Erythroblast (primary cell): ENCODE results near the gene ZC3HAV1L.
"Not testable (repeated sequence)": the region's sequence is repeated elsewhere in the genome, so short reads cannot be mapped to it uniquely, and the experiment has no call there.

Experiments
- DNase-seq, 2 experiments: peaks; one replicate each; lab custom pipeline; 2025; lab: John Stamatoyannopoulos, UW
- GATA1 ChIP-seq: IDR thresholded peaks from 2 replicates; pipeline ENCODE4 v1.6.1; 2011; ENCODE audit warnings: low read depth, mild to moderate bottlenecking, control low read depth, low read length, moderate library complexity
- POLR2A ChIP-seq: IDR thresholded peaks from 2 replicates; pipeline ENCODE4 v1.6.1; 2011; ENCODE audit warnings: mild to moderate bottlenecking, low read length

ZC3HAV1L gene

DNA sequence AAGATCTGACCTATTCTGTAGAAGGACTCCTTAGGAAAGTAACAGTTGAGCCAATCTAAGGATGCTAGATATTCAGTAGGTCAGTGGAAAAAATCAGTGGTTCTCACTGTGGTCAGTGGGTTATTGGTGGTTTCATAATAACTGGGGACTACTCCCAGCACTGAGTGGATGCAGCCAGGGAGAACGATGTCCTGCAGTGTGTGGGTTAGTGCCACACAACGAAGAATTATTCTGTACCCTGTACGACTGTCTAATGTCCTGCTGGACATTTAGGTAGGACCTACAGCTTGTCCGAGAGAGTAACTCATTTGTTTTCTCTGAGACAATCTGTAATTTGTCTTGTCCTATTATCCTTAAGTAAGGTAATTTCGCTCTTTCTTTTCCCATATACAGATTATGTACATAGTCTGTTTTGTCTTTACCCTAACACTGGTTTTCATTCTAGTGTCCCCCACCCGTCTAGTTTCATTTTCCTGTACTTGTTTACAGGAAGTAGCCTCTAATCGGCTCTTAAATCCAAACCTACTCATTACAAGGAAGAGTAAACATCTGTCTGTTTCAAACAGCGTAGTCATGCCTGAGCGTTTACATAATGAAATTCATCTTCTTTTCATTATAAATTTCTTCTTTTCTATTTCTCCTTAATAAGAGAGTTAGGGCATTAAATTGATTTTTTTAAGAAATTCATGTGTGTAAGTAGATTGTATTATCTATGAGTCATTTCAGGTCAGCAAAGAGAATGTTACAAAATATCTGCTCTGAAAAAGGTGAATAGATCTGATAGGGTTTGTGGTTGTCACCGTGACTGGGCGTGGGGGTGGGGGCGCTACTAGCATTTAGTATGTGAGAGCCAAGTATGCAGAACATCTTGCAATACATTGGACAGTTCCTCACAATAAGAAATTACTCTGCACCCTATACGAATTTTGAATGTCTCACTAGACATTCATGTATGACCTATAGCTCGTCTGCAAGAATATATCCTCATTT lies 8.3 kb upstream of the ZC3HAV1L start:
- peak; percentile 94 for DNase-seq
- TF ChIP-seq GATA1: no peak
- no peak for TF ChIP-seq POLR2A

DNA sequence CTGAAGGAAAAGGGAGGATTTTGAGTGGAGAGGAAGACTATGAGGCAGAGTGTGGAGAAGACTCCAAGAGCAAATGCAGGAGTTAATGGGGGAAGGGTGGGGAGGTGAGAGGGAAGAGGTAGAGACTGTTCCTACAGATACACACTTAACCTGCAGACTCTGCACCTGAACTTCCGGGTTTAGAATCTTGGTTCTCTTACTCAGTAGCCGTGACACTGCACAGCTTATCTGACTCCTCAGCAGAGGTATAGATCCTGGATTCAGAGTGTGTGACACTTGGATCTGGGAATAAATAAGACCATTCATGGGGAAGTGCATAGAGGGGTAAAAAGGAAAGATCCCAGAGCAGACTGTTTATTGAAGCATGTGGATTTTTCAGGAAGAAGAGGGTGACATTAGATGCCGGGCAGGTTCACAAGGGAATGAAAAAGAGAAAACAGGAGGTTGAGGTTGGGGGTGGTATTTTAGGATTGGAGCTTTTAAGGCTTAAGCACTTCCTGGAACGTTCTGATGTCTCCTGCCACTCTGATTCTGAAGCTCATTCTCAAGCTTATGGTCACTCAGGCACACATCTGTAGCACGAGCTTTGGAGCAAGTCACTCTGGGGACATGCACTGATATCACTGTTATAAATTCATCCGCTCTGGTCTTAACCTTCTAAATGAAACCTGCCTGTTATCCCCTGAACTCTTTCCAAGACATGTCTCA lies 5.7 kb upstream of the ZC3HAV1L start:
- peak in 1 of 2 experiments; percentile 44 for DNase-seq
- TF ChIP-seq POLR2A: no peak
- TF ChIP-seq GATA1: no peak

DNA sequence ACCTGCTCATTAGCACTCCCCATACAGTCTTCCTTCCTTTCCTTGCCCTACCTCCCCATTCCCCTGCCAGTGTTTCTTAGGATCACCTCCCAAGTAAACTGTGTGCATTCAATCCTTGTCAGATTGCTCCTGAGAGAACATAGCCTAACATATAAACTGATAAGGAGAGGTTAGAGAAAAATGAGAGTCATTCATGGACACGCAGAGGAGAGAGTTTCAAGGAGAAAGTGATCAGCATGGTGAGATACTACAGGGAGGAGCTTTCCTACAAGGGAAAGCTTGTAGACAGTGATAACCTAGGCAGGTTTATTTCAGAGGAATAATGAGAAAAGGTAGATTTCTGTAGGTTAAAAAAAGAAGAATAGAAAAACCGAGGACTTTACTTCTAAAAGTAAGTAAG lies 2.8 kb upstream of the ZC3HAV1L start:
- peak in 1 of 2 experiments; percentile 34 for DNase-seq
- TF ChIP-seq POLR2A (no peak), GATA1 (no peak)

DNA sequence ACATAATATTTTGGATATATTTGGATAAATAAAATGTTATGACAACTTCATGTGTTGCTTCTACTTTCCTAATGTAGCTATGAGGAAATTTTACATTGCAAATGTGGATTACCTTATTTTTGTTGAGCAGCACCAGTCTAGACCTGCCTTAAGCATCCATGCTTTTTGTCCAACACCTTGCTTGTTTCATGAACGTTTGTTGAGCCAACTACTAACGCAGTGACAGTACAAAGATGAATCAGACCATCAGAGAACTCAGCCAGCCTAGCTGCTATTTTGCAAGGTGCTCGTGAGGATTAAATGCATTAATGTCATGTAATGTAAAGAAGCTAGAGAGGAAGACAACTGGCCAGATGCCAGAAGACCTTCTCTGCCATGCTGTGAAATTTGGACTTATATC lies 1.1 kb upstream of the ZC3HAV1L start:
- peak in 1 of 2 experiments; percentile 25 for DNase-seq
- TF ChIP-seq POLR2A: no peak
- no peak for TF ChIP-seq GATA1

DNA sequence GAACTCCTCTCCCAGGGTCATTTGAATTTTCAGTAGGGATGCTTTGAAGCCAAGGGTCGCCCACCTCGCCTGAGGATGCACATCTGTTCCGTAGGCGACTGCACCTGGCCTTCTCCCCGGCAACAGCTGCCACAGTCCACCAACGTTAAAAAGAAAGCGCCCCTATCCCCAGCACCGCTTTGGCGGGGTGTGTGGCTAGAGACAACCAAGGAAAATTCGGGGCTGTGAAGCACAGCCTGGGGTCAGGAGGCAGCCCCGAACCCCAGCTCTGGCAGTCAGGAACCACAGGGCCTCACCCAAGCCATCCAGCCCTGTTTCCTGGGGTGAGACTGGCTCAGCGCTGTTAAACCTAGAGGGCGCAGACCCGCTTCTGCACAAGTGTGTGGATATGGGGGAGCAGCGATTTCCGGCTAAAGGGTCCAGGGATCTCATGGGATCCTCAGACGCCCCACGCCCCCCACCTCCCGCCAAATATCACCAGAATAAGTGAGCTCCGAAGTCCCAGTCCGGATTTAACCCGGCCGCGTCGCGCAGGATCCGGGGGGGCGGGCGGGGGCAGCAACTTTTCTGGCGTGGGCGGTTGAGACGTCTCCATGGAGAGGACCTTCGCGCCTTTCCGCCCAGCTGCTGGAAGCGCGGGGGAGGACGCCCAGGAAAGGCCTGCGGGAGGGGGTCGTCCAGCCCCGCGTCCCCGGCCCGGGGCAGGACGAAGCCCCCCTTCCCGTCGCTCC lies 822 bp downstream of the ZC3HAV1L start:
- DNase-seq: peak; percentile 57 to 61
- TF ChIP-seq GATA1 (no peak), POLR2A (no peak)

DNA sequence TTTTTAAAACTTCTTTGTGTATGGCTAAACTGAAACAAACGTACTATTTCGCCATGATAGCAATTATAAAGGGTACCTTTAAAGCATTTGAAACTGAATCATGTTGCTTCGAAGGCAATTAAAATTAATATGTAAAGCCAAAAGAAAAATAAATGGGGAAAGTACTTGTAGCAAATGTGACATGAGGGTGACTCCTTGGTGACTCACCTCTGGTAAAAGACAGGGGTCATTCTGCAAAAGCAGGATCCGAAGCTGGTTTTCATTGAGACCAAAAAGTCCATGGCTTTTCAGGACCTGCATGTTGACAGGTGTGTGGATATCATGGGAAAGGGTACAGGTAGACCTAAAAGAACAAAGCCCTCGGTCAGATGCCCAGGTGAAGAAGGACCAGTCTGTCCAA lies 1.5 kb downstream of the ZC3HAV1L start:
- TF ChIP-seq GATA1 (no peak), POLR2A (no peak)
- no peak for DNase-seq

DNA sequence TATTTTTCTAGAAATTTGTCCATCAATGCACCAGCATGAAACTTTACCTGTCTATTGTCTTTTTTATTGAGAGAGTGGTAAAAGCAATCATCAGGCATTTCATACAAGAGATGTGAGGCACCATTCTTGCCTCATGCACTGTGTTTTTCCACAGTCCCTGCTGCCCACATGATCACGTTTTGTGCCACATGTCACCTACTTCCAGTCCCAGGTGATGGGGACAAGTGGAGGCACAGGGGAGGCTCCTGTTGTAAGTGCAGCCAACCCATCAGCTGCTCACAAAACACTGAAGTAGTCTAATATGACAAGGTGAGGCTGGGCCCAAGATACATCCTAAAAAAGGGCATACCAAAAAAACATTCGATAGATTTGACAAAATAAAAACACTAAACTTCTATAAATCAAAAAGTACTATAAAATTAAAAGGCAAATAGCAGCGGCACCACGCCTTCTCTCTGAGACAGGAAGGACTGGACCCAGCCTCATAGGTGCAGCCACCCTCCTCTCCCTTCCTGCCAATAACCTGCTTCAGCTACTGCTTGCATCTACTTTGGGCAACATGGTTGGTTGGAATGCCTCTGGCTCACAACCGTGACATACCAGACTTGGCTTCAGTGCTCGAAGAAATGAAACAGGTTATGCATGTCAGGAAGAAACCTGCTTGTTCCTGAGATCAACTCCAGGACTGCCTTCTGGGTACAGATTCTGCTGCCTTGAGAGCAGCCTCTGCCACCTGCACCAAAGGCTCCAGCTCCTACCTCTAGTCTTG lies 2.3 kb downstream of the ZC3HAV1L start:
- no peak for TF ChIP-seq GATA1
- no peak for TF ChIP-seq POLR2A
- DNase-seq: no peak

DNA sequence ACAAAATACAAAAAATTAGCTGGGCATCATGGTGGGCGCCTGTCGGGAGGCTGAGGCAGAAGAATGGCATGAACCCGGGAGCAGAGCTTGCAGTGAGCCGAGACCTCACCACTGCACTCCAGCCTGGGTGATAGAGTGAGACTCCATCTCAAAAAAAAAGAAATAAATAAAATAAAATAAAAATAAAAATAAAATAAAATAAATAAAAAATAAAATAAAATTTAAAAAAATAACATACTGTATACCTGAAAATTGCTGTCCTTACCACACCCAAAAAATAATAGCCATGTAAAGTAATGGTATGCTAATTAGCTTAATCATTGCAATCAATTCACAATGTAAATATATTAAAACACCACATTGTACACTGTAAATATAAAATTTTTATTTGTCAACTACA lies 3.4 kb downstream of the ZC3HAV1L start:
- DNase-seq: no peak
- TF ChIP-seq GATA1 (no peak), POLR2A (no peak)

DNA sequence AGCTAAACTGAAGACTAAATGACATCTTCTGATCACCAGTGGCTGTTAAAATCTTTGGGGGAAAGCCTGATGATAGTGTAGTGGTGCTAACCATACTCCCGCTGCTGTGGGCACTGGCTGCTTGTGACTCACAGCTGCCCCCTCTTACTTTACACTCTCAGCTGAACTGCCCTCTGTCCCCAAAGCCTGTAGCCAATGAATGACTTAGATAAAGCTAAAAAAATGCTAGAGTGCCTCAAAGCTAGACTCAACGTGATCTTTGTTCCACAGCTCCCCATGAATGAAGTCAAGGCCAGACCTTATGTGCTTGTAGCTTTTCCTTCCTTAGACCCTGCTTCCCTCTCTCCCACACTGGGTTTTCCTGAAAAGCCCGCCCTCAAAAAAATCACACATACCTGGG lies 6.5 kb downstream of the ZC3HAV1L start:
- no peak for TF ChIP-seq GATA1
- no peak for TF ChIP-seq POLR2A
- DNase-seq: no peak

DNA sequence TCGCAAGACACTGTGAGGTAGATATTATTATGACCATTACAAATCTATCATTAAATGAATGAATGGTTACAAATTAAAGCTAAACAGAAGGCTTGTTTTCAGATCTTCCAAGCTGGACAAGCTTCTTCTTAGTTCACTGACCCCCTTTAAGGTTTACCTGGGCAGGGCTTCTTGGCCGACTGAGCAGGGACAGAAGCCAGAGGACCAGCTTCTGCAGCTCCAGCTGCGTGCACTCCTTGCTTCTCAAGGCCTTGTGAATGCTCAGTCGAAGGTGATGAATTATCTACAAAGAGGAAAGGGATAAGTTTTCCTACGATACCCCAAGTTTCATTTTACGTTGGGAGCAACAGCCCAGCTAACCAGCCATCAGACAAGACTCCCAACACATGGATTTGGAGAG lies 9.3 kb downstream of the ZC3HAV1L start:
- TF ChIP-seq POLR2A: no peak
- no peak for TF ChIP-seq GATA1
- DNase-seq: no peak

DNA sequence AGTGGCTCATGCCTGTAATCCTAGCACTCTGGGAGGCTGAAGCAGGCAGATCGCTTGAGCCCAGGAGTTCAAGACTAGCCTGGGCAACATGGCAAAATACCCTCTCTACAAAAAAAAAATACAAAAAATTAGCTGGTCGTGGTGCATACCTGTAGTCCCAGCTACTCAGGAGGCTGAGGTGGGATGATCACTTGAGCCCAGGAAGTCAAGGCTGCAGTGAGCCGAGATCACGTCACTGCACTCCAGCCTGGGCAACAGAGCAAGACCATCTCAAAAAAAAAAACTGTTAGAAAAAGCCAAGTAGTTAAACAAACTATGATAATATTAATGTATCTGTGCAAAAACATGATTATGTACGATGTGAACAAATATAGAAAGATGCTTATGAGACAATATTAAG lies 10.0 kb downstream of the ZC3HAV1L start:
- DNase-seq: not testable (repeated sequence)

DNA sequence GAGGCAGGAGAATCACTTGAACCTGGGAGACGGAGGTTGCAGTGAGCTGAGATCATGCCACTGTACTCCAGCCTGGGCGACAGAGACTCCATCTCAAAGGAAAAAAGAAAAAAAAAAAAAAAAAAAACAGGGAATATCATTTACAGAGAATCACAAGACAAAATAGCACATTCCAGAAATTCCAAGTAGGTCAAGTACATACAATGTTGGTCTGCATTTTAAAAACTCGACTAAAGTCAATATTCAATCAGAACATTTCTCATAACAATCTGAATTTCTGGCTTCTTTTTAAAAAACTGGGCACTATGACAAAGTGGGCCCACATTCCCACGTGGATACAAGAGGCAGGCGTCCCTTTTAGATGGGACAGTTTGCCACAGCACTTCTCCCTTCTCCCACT lies 12.8 kb downstream of the ZC3HAV1L start:
- TF ChIP-seq GATA1 (no peak), POLR2A (no peak)

DNA sequence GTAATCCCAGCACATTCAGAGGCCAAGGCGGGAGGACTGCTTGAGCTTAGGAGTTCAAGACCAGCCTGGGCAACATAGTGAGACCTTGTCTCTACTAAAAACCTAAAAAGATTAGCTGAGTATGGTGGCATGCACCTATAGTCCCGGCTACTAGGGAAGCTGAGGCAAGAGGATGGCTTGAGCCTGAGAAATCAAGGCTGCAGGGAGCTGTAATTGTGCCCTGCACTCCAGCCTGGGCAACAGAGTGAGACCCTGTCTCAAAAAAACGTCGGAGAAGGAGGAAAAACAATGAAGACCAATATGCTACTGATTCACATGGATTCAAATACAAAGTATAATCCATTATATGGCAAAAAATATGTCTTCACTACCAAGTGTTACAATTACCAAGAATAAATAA lies 13.6 kb downstream of the ZC3HAV1L start:
- DNase-seq: no peak
- TF ChIP-seq POLR2A (no peak), GATA1 (no peak)

More for the DNA sequence above, 12.8 kb downstream of the ZC3HAV1L start:
- DNase-seq: no peak
